GM23338 (cell line): ENCODE data around the gene PARD3.

Source experiments
- CREB1 ChIP-seq: fragments of 250-450 bp; sonication (Bioruptor Pico); IDR thresholded peaks from 2 replicates; pipeline ENCODE4 v1.5.0; 2020; ENCODE audit warnings: low read depth, mild to moderate bottlenecking, moderate library complexity
- CTCF ChIP-seq, 2 experiments: fragments of 200-600 bp in 1 of 2; sonication (generic) in 1 of 2; conservative IDR thresholded peaks; 2 replicates each; pipeline versions ENCODE4 v1.5.1 to v1.6.1; 2016 to 2017; ENCODE audit warnings: antibody characterized with exemption in 2 of 2, low read depth in 2 of 2, mild to moderate bottlenecking in 2 of 2, moderate library complexity in 1 of 2
- ETS1 ChIP-seq: IDR thresholded peaks from 2 replicates; pipeline ENCODE4 v1.6.1; 2016; ENCODE audit warnings: antibody characterized with exemption
- EZH2 ChIP-seq: fragments of 200-600 bp; sonication (generic); IDR thresholded peaks from one replicate; pipeline ENCODE4 v1.8.0; 2017; ENCODE audit warnings: antibody characterized with exemption, mild to moderate bottlenecking, low read depth; ENCODE audit not compliant: unreplicated experiment
- EZH2phosphoT487 ChIP-seq: fragments of 200-600 bp; sonication (generic); IDR thresholded peaks from one replicate; pipeline ENCODE4 v1.8.1; 2018; ENCODE audit warnings: antibody characterized with exemption; ENCODE audit not compliant: unreplicated experiment
- JUNB ChIP-seq: IDR thresholded peaks from one replicate; pipeline ENCODE4 v1.6.1; 2016; ENCODE audit warnings: antibody characterized with exemption; ENCODE audit not compliant: unreplicated experiment
- POLR2AphosphoS5 ChIP-seq: IDR thresholded peaks from 2 replicates; pipeline ENCODE4 v1.6.1; 2016; ENCODE audit warnings: antibody characterized with exemption, low read depth
- REST ChIP-seq: IDR thresholded peaks from one replicate; pipeline ENCODE4 v1.6.1; 2018; ENCODE audit warnings: antibody characterized with exemption; ENCODE audit not compliant: unreplicated experiment
- ZNF114 ChIP-seq: fragments of 250-450 bp; sonication (Bioruptor Pico); IDR thresholded peaks from 2 replicates; pipeline ENCODE4 v1.5.0; 2020; ENCODE audit warnings: mild to moderate bottlenecking, moderate library complexity

GRCh38 chr10:34816085-34816496 is 995 bp upstream of the PARD3 start:
- no peak for TF ChIP-seq CTCF (conservative IDR thresholded peaks at IDR 0.05; ENCODE audit: low read depth in 2 of 2)
- TF ChIP-seq POLR2AphosphoS5: no peak
- TF ChIP-seq REST: no peak
- TF ChIP-seq EZH2phosphoT487: no peak
- TF ChIP-seq EZH2: peak; percentile 42
- no peak for TF ChIP-seq ETS1
- no peak for TF ChIP-seq ZNF114 (CRISPR knock-in tag)
- no peak for TF ChIP-seq CREB1 (CRISPR knock-in tag)
- TF ChIP-seq JUNB: no peak
